Liver (tissue), 3 donors: ENCODE results near the gene PNCK.
"Not testable (repeated sequence)": the region's sequence is repeated elsewhere in the genome, so short reads cannot be mapped to it uniquely, and the experiment has no call there.

Source experiments
- JUND ChIP-seq, 2 donors: IDR thresholded peaks; 2 replicates each; pipeline ENCODE4 v1.6.1; 2016; ENCODE audit warnings: antibody characterized with exemption in 2 of 2
- TF ChIP-seq, protein P1 (sequence below): IDR thresholded peaks from 2 replicates; pipeline ENCODE4 v1.6.1; 2016; ENCODE audit warnings: antibody characterized with exemption
- TF ChIP-seq, protein P2 (sequence below): fragments of 150-350 bp; IDR thresholded peaks from 2 replicates; pipeline ENCODE4 v1.5.1; 2017; ENCODE audit warnings: improper control_type of control experiment, low read depth, low read length; ENCODE audit not compliant: missing input control
- donor health status: healthy.
- donor health status: healthy.

DNA sequence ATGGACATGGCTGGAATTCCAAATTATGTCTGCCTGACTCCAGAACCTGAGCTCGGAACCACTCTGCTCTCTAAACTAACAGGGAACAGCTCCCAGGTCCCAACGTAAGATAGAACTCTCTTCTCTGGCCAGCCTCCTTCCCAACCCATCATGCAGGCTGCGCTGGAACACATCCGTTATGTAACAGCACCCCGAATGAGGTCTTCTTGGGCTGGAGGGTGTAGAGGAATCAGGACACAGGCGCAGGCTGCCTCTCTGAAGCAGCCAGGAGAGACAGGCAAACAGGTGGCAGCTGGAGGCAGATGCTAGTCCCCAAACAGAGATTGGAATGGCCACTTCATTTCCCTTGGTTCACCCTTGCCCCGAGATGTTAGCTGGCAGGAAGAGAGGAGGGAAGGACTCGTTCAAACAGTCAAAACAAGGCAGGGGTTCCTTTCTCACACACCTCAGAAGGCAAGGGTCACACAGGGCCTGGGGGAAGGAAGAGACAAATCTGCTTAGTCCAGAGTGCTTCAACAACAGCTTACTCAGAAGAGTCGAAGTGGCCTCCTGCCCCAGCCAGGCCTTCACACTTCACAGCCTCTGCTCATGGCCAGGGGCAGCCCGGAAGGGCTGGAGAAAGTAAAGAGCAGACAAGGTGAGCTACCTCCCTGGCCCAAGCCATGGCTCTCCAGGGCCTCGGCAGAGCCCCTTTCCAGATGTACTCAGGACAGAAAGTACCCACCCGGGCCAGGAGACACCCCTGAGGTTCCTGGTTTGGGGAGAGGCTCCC is 31.2 kb upstream of the PNCK start:
- TF ChIP-seq, protein P1, sequence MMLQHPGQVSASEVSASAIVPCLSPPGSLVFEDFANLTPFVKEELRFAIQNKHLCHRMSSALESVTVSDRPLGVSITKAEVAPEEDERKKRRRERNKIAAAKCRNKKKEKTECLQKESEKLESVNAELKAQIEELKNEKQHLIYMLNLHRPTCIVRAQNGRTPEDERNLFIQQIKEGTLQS: not testable (repeated sequence)
- TF ChIP-seq JUND (IDR thresholded peaks at IDR 0.05): not testable (repeated sequence)
- TF ChIP-seq, protein P2, sequence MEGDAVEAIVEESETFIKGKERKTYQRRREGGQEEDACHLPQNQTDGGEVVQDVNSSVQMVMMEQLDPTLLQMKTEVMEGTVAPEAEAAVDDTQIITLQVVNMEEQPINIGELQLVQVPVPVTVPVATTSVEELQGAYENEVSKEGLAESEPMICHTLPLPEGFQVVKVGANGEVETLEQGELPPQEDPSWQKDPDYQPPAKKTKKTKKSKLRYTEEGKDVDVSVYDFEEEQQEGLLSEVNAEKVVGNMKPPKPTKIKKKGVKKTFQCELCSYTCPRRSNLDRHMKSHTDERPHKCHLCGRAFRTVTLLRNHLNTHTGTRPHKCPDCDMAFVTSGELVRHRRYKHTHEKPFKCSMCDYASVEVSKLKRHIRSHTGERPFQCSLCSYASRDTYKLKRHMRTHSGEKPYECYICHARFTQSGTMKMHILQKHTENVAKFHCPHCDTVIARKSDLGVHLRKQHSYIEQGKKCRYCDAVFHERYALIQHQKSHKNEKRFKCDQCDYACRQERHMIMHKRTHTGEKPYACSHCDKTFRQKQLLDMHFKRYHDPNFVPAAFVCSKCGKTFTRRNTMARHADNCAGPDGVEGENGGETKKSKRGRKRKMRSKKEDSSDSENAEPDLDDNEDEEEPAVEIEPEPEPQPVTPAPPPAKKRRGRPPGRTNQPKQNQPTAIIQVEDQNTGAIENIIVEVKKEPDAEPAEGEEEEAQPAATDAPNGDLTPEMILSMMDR: not testable (repeated sequence)
